ENCODE results near the gene CELSR3.
A peak's percentile ranks its signal among the peaks of the same experiment; 100 is the strongest.

Gene CELSR3

DNA sequence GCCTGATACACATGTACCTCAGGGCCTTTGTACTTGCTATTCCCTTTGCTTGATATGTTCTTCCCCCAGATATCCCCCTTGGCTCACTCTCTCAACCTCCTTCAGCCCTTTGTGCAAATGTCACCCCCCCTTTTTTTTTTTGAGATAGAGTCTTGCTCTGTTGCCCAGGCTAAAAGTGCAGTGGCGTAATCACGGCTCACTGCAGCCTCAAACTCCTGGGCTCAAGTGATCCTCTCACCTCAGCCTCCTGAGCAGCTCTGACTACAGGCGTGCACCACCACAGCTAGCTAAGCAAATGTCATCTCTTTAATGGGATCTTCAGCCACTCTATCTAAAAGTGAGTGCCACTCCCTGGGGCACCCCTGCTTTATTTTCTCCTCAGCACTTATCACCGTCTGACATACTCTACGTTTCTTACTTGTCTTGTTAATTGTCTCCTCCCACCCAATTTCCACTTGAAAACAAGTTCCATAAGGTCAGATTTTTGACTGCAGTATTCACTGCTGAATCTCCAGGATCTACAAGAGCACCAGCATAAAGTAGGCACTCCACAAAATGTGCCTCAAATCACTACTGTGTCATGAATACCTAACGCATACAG is 39.7 kb upstream of the CELSR3 start:
- Histone ChIP-seq H3K4me3 (ENCODE audit: severe bottlenecking) (no peak overlapping the region), H3K27ac (ENCODE audit: poor library complexity, severe bottlenecking) (no peak overlapping the region), H3K4me1 (ENCODE audit: insufficient read depth, poor library complexity, severe bottlenecking) (peaks cover 4% of the 10 kb centered on the region), H3K9me3 (ENCODE audit: severe bottlenecking) (no peaks in the 10 kb centered on the region), H3K36me3 (ENCODE audit: low read depth) (peaks cover 92% of the 10 kb centered on the region), H3K27me3 (ENCODE audit: insufficient read depth, poor library complexity, severe bottlenecking) (no peaks in the 10 kb centered on the region)
- no peak for TF ChIP-seq CTCF (IDR thresholded peaks at IDR 0.05; ENCODE audit: poor library complexity, severe bottlenecking)
- DNase-seq (ENCODE audit: low spot score) (no peak), ATAC-seq (ENCODE audit: low read depth) (no peak)

- Histone ChIP-seq H3K27ac (ENCODE audit: poor library complexity, severe bottlenecking) (no peak overlapping the region), H3K9me3 (ENCODE audit: severe bottlenecking) (no peaks in the 10 kb centered on the region), H3K4me3 (ENCODE audit: severe bottlenecking) (no peak overlapping the region), H3K4me1 (ENCODE audit: insufficient read depth, poor library complexity, severe bottlenecking) (peaks cover 13% of the 10 kb centered on the region), H3K36me3 (ENCODE audit: low read depth) (peaks cover 89% of the 10 kb centered on the region), H3K27me3 (ENCODE audit: insufficient read depth, poor library complexity, severe bottlenecking) (no peaks in the 10 kb centered on the region)
- ATAC-seq (ENCODE audit: low read depth) (peak; percentile 20; the same call in 1 of the 3 replicates), DNase-seq (ENCODE audit: low spot score) (no peak)
- TF ChIP-seq CTCF (IDR thresholded peaks at IDR 0.05; ENCODE audit: poor library complexity, severe bottlenecking), result no peak
Observed at GRCh38 chr3:48700731-48701405, 38.2 kb upstream of the CELSR3 start.

GRCh38 chr3:48698891-48699290 is 36.2 kb upstream of the CELSR3 start:
- Histone ChIP-seq H3K4me1 (ENCODE audit: insufficient read depth, poor library complexity, severe bottlenecking) (peaks cover 30% of the 10 kb centered on the region), H3K27ac (ENCODE audit: poor library complexity, severe bottlenecking) (no peak overlapping the region), H3K4me3 (ENCODE audit: severe bottlenecking) (no peak overlapping the region), H3K9me3 (ENCODE audit: severe bottlenecking) (no peaks in the 10 kb centered on the region), H3K36me3 (ENCODE audit: low read depth) (peaks cover 89% of the 10 kb centered on the region), H3K27me3 (ENCODE audit: insufficient read depth, poor library complexity, severe bottlenecking) (no peaks in the 10 kb centered on the region)
- DNase-seq (ENCODE audit: low spot score) (no peak), ATAC-seq (ENCODE audit: low read depth) (no peak)
- TF ChIP-seq CTCF (IDR thresholded peaks at IDR 0.05; ENCODE audit: poor library complexity, severe bottlenecking), result no peak

DNA sequence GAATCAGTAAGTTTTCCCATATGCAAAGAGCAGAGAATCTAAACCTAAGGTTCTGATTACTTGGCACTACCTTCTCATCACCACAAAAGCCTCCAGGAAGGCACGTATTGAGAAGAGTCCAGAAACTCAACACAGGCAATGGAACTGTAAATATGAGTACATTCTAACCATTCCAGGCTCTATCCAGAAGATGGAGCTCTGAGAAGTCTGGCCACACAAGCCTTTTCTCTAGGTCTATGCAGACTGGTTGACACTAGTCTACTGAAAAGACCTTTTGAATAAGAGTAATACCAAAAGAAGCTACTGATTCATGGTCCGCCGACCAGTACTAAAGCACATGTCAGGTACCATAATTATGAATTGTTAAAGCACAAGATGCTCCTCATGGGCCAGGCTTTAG is 35.3 kb upstream of the CELSR3 start:
- H3K4me1 ChIP-seq (ENCODE audit: insufficient read depth, poor library complexity, severe bottlenecking), result peaks cover 31% of the 10 kb centered on the region
- H3K36me3 ChIP-seq (ENCODE audit: low read depth), result peaks cover 89% of the 10 kb centered on the region
- DNase-seq (ENCODE audit: low spot score) (no peak), ATAC-seq (ENCODE audit: low read depth) (no peak)
- peak; percentile 11 for TF ChIP-seq CTCF (IDR thresholded peaks at IDR 0.05; ENCODE audit: poor library complexity, severe bottlenecking)
- H3K27ac ChIP-seq (ENCODE audit: poor library complexity, severe bottlenecking), result peak overlapping the region; percentile 14
- H3K9me3 ChIP-seq (ENCODE audit: severe bottlenecking), result no peaks in the 10 kb centered on the region
- no peak overlapping the region for H3K4me3 ChIP-seq (ENCODE audit: severe bottlenecking)
- no peaks in the 10 kb centered on the region for H3K27me3 ChIP-seq (ENCODE audit: insufficient read depth, poor library complexity, severe bottlenecking)

- no peaks in the 10 kb centered on the region for H3K27me3 ChIP-seq (ENCODE audit: insufficient read depth, poor library complexity, severe bottlenecking)
- peak overlapping the region; percentile 14 for H3K27ac ChIP-seq (ENCODE audit: poor library complexity, severe bottlenecking)
- H3K4me1 ChIP-seq (ENCODE audit: insufficient read depth, poor library complexity, severe bottlenecking), result peaks cover 27% of the 10 kb centered on the region
- H3K4me3 ChIP-seq (ENCODE audit: severe bottlenecking), result no peak overlapping the region
- no peaks in the 10 kb centered on the region for H3K9me3 ChIP-seq (ENCODE audit: severe bottlenecking)
- peaks cover 89% of the 10 kb centered on the region for H3K36me3 ChIP-seq (ENCODE audit: low read depth)
- no peak for ATAC-seq (ENCODE audit: low read depth)
- no peak for DNase-seq (ENCODE audit: low spot score)
- no peak for TF ChIP-seq CTCF (IDR thresholded peaks at IDR 0.05; ENCODE audit: poor library complexity, severe bottlenecking)
Observed at GRCh38 chr3:48696601-48697000, 33.9 kb upstream of the CELSR3 start.
